Right atrium auricular region (tissue), 2 donors: ENCODE data around the gene RPL34. TPM values are rescaled to one million over a fixed set of nuclear protein-coding genes. Genes with fewer than 3 reads are reported as not detected.

ENCODE experiments used
- DNase-seq: peaks from one replicate; pipeline ENCODE4 v3.0.0-alpha.2; 2019; ENCODE audit warnings: low spot score
- H3K27ac ChIP-seq, 2 donors: fragments of 200-600 bp; sonication (generic); 1 replicate in 1 of 2; 2 replicates in 1 of 2; pipeline ENCODE4 v1.5.1; 2016 to 2019
- H3K27me3 ChIP-seq, 2 donors: fragments of 200-600 bp; sonication (generic); one replicate each; pipeline versions ENCODE4 v1.5.1 to v1.6.0; 2017 to 2019
- H3K36me3 ChIP-seq: fragments of 200-600 bp; sonication (generic); one replicate; pipeline ENCODE4 v1.5.1; 2016
- H3K4me1 ChIP-seq, 2 donors: fragments of 200-600 bp; sonication (generic); one replicate each; pipeline versions ENCODE4 v1.5.1 to v1.6.0; 2017 to 2019
- H3K4me3 ChIP-seq, 2 donors: fragments of 200-600 bp; sonication (generic); 1 replicate in 1 of 2; 2 replicates in 1 of 2; pipeline ENCODE4 v1.5.1; 2017 to 2019; ENCODE audit warnings: mild to moderate bottlenecking in 1 of 2, moderate library complexity in 1 of 2
- H3K9me3 ChIP-seq, 2 donors: fragments of 200-600 bp; sonication (generic); one replicate each; pipeline ENCODE4 v1.5.1; 2019
- CTCF ChIP-seq, 2 donors: fragments of 200-600 bp; sonication (generic); IDR thresholded peaks; one replicate each; pipeline ENCODE4 v1.5.1; 2019; ENCODE audit warnings: antibody characterized with exemption in 2 of 2
- total RNA-seq, 2 donors: library from RNA; depleted of rRNA; stranded (reverse); fragments of >200 nt; gene quantifications; one replicate each; pipeline ENCODE4 v1.1.0, GENCODE V29; 2016

RPL34 gene
- total RNA-seq, 2 donors from 2014 or later, result 435 to 652 TPM

GRCh38 chr4:108646706-108647105 lies 26.3 kb downstream of the RPL34 start:
- H3K36me3 ChIP-seq, result no peaks in the 10 kb centered on the region
- peaks cover 0 to 10% of the 10 kb centered on the region in 2 donors for H3K4me1 ChIP-seq
- DNase-seq, result no peak
- H3K27ac ChIP-seq, result no peak overlapping the region
- no peaks in the 10 kb centered on the region for H3K9me3 ChIP-seq
- no peaks in the 10 kb centered on the region for H3K27me3 ChIP-seq
- TF ChIP-seq CTCF (IDR thresholded peaks at IDR 0.05), result no peak
- H3K4me3 ChIP-seq, result no peak overlapping the region

GRCh38 chr4:108649863-108650211 lies 29.5 kb downstream of the RPL34 start:
- Histone ChIP-seq H3K27me3 (no peaks in the 10 kb centered on the region), H3K4me3 (peak overlapping the region; percentile 4 to 68), H3K36me3 (no peaks in the 10 kb centered on the region), H3K27ac (peak overlapping the region; percentile 71 to 85), H3K4me1 (peaks cover 0 to 27% of the 10 kb centered on the region in 2 donors), H3K9me3 (no peaks in the 10 kb centered on the region)
- no peak for TF ChIP-seq CTCF (IDR thresholded peaks at IDR 0.05)
- no peak for DNase-seq

GRCh38 chr4:108650212-108651013 lies 30.0 kb downstream of the RPL34 start, which contains the start of gene OSTC:
OSTC (plus strand) TSS chr4:108650599; CDS start chr4:108650656, 57 bp downstream.
- Histone ChIP-seq H3K4me3 (peak within 1 kb of the TSS; percentile 68 to 79), H3K36me3 (no peaks in the 10 kb centered on the region), H3K27ac (peak within 1 kb of the TSS; percentile 71 to 85), H3K9me3 (no peaks in the 10 kb centered on the region), H3K27me3 (no peaks in the 10 kb centered on the region), H3K4me1 (peaks cover 0 to 27% of the 10 kb centered on the region in 2 donors)
- peak; percentile 96 for DNase-seq
- TF ChIP-seq CTCF (IDR thresholded peaks at IDR 0.05), result no peak

GRCh38 chr4:108651014-108651791 lies 30.8 kb downstream of the RPL34 start:
- Histone ChIP-seq H3K36me3 (peaks cover 2% of the 10 kb centered on the region), H3K27ac (peak overlapping the region; percentile 71 to 85), H3K4me3 (peak overlapping the region; percentile 68 to 79), H3K9me3 (no peaks in the 10 kb centered on the region), H3K27me3 (no peaks in the 10 kb centered on the region), H3K4me1 (peaks cover 0 to 27% of the 10 kb centered on the region in 2 donors)
- DNase-seq, result no peak
- no peak for TF ChIP-seq CTCF (IDR thresholded peaks at IDR 0.05)

GRCh38 chr4:108662629-108663028 lies 42.3 kb downstream of the RPL34 start:
- Histone ChIP-seq H3K4me1 (no peaks in the 10 kb centered on the region), H3K27ac (no peak overlapping the region), H3K9me3 (no peaks in the 10 kb centered on the region), H3K27me3 (no peaks in the 10 kb centered on the region), H3K4me3 (no peak overlapping the region), H3K36me3 (peaks cover 32% of the 10 kb centered on the region)
- TF ChIP-seq CTCF (IDR thresholded peaks at IDR 0.05), result no peak
- no peak for DNase-seq
